T-helper 2 cell treated with Interferon-gamma antibody and Interleukin-4, amounts not matched to agents 5 μg/mL and 100 μg/mL, for 36 hours (primary cell): Measurements from ENCODE around the gene ADIPOR1.
A peak's percentile ranks its signal among the peaks of the same experiment; 100 is the strongest.
"Not testable (repeated sequence)": the region's sequence is repeated elsewhere in the genome, so short reads cannot be mapped to it uniquely, and the experiment has no call there.

ENCODE experiments used
- DNase-seq: peaks from one replicate; pipeline ENCODE4 v3.0.0; 2021; ENCODE audit warnings: low spot score
- H3K27ac Mint-ChIP-seq: one replicate; pipeline ENCODE4 v1.8.0; 2021; ENCODE audit warnings: mild to moderate bottlenecking, mixed read lengths
- H3K27me3 Mint-ChIP-seq: one replicate; pipeline ENCODE4 v1.8.0; 2021; ENCODE audit warnings: low read depth, mixed read lengths
- H3K36me3 Mint-ChIP-seq: one replicate; pipeline ENCODE4 v1.8.0; 2021; ENCODE audit warnings: low read depth, mixed read lengths
- H3K4me1 Mint-ChIP-seq: one replicate; pipeline ENCODE4 v1.8.0; 2021; ENCODE audit warnings: low read depth, mixed read lengths
- H3K4me3 Mint-ChIP-seq: one replicate; pipeline ENCODE4 v1.8.0; 2022; ENCODE audit warnings: mild to moderate bottlenecking, moderate library complexity, mixed read lengths
- H3K9me3 Mint-ChIP-seq: one replicate; pipeline ENCODE4 v1.8.0; 2021; ENCODE audit warnings: mixed read lengths

ADIPOR1 gene

GRCh38 chr1:202986120-202986519 is 28.0 kb upstream of the ADIPOR1 start:
- DNase-seq, H3K36me3 Mint-ChIP-seq, H3K4me3 Mint-ChIP-seq, H3K9me3 Mint-ChIP-seq, H3K27ac Mint-ChIP-seq, H3K4me1 Mint-ChIP-seq: not testable (repeated sequence)
- peaks cover 16% of the 10 kb centered on the region for H3K27me3 Mint-ChIP-seq

- no peak overlapping the region for H3K27ac Mint-ChIP-seq
- H3K27me3 Mint-ChIP-seq: peaks cover 22% of the 10 kb centered on the region
- H3K4me3 Mint-ChIP-seq: no peak overlapping the region
- no peaks in the 10 kb centered on the region for H3K36me3 Mint-ChIP-seq
- H3K9me3 Mint-ChIP-seq: no peaks in the 10 kb centered on the region
- no peak for DNase-seq
- H3K4me1 Mint-ChIP-seq: no peaks in the 10 kb centered on the region
These were observed 24.8 kb upstream of the ADIPOR1 start for GRCh38 chr1:202982715-202983430.

DNA sequence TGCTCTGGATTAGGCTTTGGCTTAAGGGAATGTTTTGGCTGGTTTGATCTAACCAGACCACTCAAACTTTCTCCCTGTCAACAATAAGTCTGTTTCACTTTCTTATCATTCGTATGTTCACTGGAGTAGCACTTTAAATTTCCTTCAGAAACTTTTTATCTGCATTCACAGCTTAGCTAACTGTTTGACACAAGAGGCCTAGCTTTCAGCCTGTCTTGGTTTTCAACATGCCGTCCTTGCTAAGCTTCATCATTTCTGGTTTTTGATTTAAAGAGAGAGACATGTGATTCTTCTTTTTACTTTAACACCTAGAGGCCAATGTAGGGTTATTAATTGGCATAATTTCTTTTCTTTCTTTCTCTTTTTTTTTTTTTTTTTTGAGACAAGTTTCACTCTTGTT is 23.8 kb upstream of the ADIPOR1 start:
- H3K36me3 Mint-ChIP-seq: no peaks in the 10 kb centered on the region
- H3K27me3 Mint-ChIP-seq: peaks cover 29% of the 10 kb centered on the region
- no peak overlapping the region for H3K4me3 Mint-ChIP-seq
- no peaks in the 10 kb centered on the region for H3K4me1 Mint-ChIP-seq
- no peaks in the 10 kb centered on the region for H3K9me3 Mint-ChIP-seq
- H3K27ac Mint-ChIP-seq: no peak overlapping the region
- no peak for DNase-seq

DNA sequence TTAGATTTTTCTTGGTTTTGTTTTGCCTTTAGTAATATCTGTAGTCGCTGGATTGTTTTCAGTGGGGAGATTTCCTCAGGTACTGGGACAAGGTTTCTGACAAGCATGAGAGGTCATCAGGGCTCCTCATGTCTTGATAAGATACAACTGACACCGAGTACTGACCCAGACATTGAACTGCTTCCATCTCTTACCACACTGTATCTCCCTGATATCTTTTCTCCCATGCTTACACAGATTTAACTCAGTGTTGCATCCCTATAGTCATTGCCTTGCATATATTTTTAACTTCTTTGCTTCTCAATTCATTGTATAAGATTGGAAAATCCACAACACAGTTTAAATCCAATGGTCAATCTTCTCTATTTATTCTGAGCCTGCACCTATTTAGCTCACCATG is 21.3 kb upstream of the ADIPOR1 start:
- Mint-ChIP-seq H3K9me3 (no peaks in the 10 kb centered on the region), H3K27ac (no peak overlapping the region), H3K36me3 (no peaks in the 10 kb centered on the region)

DNA sequence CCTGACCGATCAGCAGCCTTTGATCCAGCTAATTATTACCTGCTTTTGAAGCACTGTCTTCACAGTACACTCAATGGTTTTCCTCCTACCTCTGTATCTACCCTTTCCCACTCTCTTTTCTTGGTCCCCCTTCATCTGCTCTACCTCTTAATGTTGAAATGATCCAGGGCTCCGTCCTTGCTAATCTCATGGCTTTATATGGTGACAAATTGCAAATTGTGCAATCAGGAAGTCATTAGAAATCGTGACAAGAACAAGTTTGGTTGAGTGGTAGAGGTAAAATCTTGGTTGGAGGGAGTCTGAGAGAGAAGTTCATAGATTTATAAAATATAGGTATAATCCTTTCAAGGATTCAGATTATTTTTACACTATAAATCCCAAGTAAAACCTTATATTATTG is 18.5 kb upstream of the ADIPOR1 start:
- Mint-ChIP-seq H3K4me3 (no peak overlapping the region), H3K27ac (no peak overlapping the region), H3K27me3 (peaks cover 51% of the 10 kb centered on the region), H3K4me1 (no peaks in the 10 kb centered on the region), H3K36me3 (no peaks in the 10 kb centered on the region), H3K9me3 (no peaks in the 10 kb centered on the region)
- no peak for DNase-seq

More for the DNA sequence above, 21.3 kb upstream of the ADIPOR1 start:
- H3K27me3 Mint-ChIP-seq: peaks cover 39% of the 10 kb centered on the region
- H3K4me1 Mint-ChIP-seq: no peaks in the 10 kb centered on the region
- H3K4me3 Mint-ChIP-seq: no peak overlapping the region
- DNase-seq: no peak

- DNase-seq: no peak
- H3K27ac Mint-ChIP-seq: no peak overlapping the region
- H3K4me1 Mint-ChIP-seq: no peaks in the 10 kb centered on the region
- no peaks in the 10 kb centered on the region for H3K36me3 Mint-ChIP-seq
- no peak overlapping the region for H3K4me3 Mint-ChIP-seq
- no peaks in the 10 kb centered on the region for H3K9me3 Mint-ChIP-seq
- H3K27me3 Mint-ChIP-seq: peaks cover 47% of the 10 kb centered on the region
These were observed 16.7 kb upstream of the ADIPOR1 start for GRCh38 chr1:202974856-202975255.

DNA sequence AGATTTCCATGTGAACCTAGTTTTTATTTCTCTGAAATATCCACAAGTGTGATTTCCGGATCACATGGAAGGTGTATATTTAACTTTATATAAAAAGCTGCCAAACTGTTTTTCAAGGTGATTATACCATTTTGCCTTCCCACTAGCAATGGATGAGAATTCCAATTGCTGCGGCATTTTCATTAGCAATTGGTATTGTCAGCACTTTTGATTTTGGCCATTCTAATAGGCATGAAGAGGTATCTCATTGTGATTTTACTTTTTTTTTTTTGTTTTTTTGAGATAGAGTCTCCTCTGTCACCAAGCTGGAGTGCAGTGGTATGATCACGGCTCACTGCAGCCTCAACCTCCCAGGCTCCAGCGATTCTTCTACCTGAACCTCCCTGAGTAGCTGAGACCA is 13.9 kb upstream of the ADIPOR1 start:
- no peak overlapping the region for H3K27ac Mint-ChIP-seq
- H3K9me3 Mint-ChIP-seq: no peaks in the 10 kb centered on the region
- peaks cover 25% of the 10 kb centered on the region for H3K27me3 Mint-ChIP-seq
- no peaks in the 10 kb centered on the region for H3K36me3 Mint-ChIP-seq
- no peak overlapping the region for H3K4me3 Mint-ChIP-seq
- H3K4me1 Mint-ChIP-seq: peaks cover 17% of the 10 kb centered on the region
- no peak for DNase-seq

DNA sequence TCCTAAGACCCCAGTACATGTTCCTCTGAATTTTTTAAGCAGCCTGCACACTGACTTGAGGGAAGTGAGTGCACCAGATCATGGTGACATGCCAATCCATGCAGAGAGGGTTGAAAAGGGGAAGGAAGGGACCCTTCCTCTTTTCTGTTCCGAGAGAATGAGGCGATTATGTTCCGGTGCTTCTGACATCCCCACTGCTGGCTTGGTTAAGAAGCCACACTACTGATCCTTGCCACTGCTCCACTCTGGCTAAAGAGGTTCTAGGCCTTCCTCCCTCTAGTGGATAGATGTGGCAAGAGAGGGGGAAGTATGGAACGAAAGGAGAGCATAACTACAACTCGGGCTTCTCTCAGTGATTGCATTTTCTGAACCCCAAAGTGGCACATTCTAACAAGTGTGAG is 10.8 kb upstream of the ADIPOR1 start:
- peaks cover 9% of the 10 kb centered on the region for H3K27me3 Mint-ChIP-seq
- no peak overlapping the region for H3K4me3 Mint-ChIP-seq
- peak; percentile 15 for DNase-seq
- peaks cover 3% of the 10 kb centered on the region for H3K36me3 Mint-ChIP-seq
- H3K27ac Mint-ChIP-seq: no peak overlapping the region
- H3K9me3 Mint-ChIP-seq: no peaks in the 10 kb centered on the region
- H3K4me1 Mint-ChIP-seq: peaks cover 22% of the 10 kb centered on the region

- no peak for DNase-seq
- Mint-ChIP-seq H3K27ac (peak overlapping the region; percentile 88), H3K36me3 (peaks cover 5% of the 10 kb centered on the region), H3K4me3 (peak overlapping the region; percentile 93), H3K27me3 (peaks cover 4% of the 10 kb centered on the region), H3K9me3 (no peaks in the 10 kb centered on the region), H3K4me1 (peaks cover 22% of the 10 kb centered on the region)
These were observed 10.2 kb upstream of the ADIPOR1 start for GRCh38 chr1:202968351-202968750.

DNA sequence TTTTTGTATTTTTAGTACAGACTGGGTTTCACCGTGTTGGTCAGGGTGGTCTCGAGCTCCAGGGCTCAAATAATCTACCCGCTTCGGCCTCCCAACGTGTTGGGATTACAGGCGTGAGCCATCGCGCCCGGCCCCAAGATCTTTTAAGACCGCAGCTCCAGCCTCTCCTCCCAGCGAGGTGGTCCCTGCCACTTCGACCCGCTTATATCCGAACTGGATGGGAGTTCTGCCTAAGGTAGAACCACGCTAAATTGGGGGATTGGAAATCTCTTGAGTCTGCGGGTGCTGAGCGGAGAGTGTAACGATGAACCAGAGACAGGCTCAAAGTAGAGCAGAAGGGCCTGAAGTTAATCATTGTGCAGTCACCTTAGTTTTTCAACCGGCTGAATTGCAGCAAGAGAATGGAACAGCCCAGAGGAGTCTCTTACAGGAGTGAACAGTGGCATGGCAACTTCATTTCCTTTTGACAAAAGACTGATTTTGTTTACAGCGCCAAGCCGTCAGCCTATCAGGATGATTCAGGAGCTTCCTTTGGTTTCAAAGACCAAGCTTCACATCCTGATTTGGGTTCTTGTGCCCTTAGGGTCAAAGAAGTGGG is 9.7 kb upstream of the ADIPOR1 start:
- peak; percentile 15 for DNase-seq
- peak overlapping the region; percentile 88 for H3K27ac Mint-ChIP-seq
- H3K4me3 Mint-ChIP-seq: peak overlapping the region; percentile 93
- H3K36me3 Mint-ChIP-seq: peaks cover 5% of the 10 kb centered on the region
- H3K27me3 Mint-ChIP-seq: no peaks in the 10 kb centered on the region
- no peaks in the 10 kb centered on the region for H3K9me3 Mint-ChIP-seq
- peaks cover 22% of the 10 kb centered on the region for H3K4me1 Mint-ChIP-seq

- peak overlapping the region; percentile 75 for H3K4me3 Mint-ChIP-seq
- no peaks in the 10 kb centered on the region for H3K27me3 Mint-ChIP-seq
- DNase-seq: no peak
- peaks cover 5% of the 10 kb centered on the region for H3K36me3 Mint-ChIP-seq
- H3K27ac Mint-ChIP-seq: peak overlapping the region; percentile 54
- no peaks in the 10 kb centered on the region for H3K9me3 Mint-ChIP-seq
- peaks cover 22% of the 10 kb centered on the region for H3K4me1 Mint-ChIP-seq
These were observed 8.1 kb upstream of the ADIPOR1 start for GRCh38 chr1:202966006-202966898.

DNA sequence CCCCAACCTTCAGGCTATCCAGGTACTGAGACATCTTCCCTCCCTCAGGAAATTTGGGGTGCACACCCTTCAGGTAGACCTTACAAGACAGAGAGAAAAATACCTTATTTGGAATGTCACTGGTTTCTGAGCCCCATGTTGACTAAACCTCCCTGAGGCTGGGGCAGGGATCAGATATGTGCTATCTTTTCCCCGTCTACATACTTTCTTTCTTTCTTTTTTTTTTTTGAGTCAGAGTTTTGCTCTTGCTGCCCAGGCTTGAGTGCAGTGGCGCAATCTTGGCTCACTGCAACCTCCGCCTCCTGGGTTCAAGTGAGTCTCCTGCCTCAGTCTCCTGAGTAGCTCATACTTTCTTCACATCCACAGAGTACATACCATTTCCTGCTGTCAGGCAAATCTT is 7.3 kb upstream of the ADIPOR1 start:
- no peaks in the 10 kb centered on the region for H3K9me3 Mint-ChIP-seq
- peak overlapping the region; percentile 75 for H3K4me3 Mint-ChIP-seq
- no peaks in the 10 kb centered on the region for H3K27me3 Mint-ChIP-seq
- peaks cover 5% of the 10 kb centered on the region for H3K36me3 Mint-ChIP-seq
- no peak for DNase-seq
- H3K4me1 Mint-ChIP-seq: peaks cover 22% of the 10 kb centered on the region
- no peak overlapping the region for H3K27ac Mint-ChIP-seq

DNA sequence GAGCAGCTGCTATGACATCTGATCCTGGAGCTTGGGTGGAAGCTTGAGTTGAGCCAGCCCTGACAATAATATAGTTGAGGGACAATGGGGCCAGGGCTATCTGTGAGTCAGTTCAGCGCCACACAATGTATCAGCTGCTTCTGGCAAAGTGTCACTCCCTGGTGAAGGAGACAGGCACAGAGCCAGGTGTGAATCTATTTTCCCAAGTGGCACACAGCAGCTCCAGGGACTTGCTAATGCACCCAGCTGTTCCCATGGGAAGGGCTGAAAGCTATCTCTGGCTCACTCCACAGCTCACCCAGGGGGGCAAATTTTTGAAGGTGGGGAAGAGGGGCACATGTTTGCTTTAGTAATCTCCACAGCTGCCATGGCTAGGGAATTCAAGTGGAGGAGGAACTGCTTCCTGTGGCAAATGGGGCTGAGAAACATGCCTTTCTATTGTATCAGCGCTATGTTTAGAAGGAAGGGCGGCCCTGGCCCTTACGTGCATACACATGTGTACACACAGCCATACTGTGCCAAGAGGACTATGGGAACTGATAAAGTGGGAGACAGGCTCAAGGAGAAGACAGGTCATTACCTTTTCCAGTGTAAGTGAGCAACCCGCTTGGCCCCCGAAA is 6.8 kb upstream of the ADIPOR1 start:
- Mint-ChIP-seq H3K36me3 (peaks cover 5% of the 10 kb centered on the region), H3K9me3 (no peaks in the 10 kb centered on the region), H3K4me1 (peaks cover 22% of the 10 kb centered on the region), H3K27ac (no peak overlapping the region), H3K4me3 (peak overlapping the region; percentile 0), H3K27me3 (no peaks in the 10 kb centered on the region)
- no peak for DNase-seq
